H9 (cell line): ENCODE data around the gene ZNF385B. TPM values are rescaled to one million over a fixed set of nuclear protein-coding genes. Genes with fewer than 3 reads are reported as not detected.

Source experiments
- DNase-seq: peaks from one replicate; pipeline ENCODE4 v3.0.0-alpha.2; 2017
- H2AFZ ChIP-seq: one replicate; pipeline ENCODE4 v1.6.1; 2013; ENCODE audit warnings: mild to moderate bottlenecking, low read length, control low read depth, moderate library complexity
- H2AK5ac ChIP-seq: 2 replicates; pipeline ENCODE4 v1.6.1; 2013; ENCODE audit warnings: low read length, control low read depth, mixed read lengths; ENCODE audit not compliant: insufficient read length
- H2BK120ac ChIP-seq: one replicate; pipeline ENCODE4 v1.6.1; 2013; ENCODE audit warnings: low read depth, mild to moderate bottlenecking, low read length, control low read depth, inconsistent platforms; ENCODE audit not compliant: poor library complexity, severe bottlenecking
- H2BK12ac ChIP-seq: 2 replicates; pipeline ENCODE4 v1.6.1; 2013; ENCODE audit warnings: low read length, control low read depth, mixed read lengths, low read depth; ENCODE audit not compliant: insufficient read length
- H2BK15ac ChIP-seq: 2 replicates; pipeline ENCODE4 v1.6.1; 2013; ENCODE audit warnings: low read depth, low read length, control low read depth
- H2BK20ac ChIP-seq: one replicate; pipeline ENCODE4 v1.6.1; 2013; ENCODE audit warnings: low read depth, mild to moderate bottlenecking, low read length, control low read depth, inconsistent platforms; ENCODE audit not compliant: poor library complexity, severe bottlenecking
- H2BK5ac ChIP-seq: 2 replicates; pipeline ENCODE4 v1.6.1; 2013; ENCODE audit warnings: low read length, control low read depth, mixed read lengths; ENCODE audit not compliant: insufficient read length
- H3K14ac ChIP-seq: 2 replicates; pipeline ENCODE4 v1.6.1; 2013; ENCODE audit warnings: low read length, control low read depth; ENCODE audit not compliant: insufficient read depth
- H3K18ac ChIP-seq: 2 replicates; pipeline ENCODE4 v1.6.1; 2013; ENCODE audit warnings: low read depth, mild to moderate bottlenecking, mixed read lengths, low read length, control low read depth; ENCODE audit not compliant: insufficient read length
- H3K23ac ChIP-seq: 2 replicates; pipeline ENCODE4 v1.6.1; 2013; ENCODE audit warnings: low read length, control low read depth, mixed read lengths, low read depth; ENCODE audit not compliant: insufficient read length
- H3K23me2 ChIP-seq: 2 replicates; pipeline ENCODE4 v1.6.1; 2013; ENCODE audit warnings: low read depth, mild to moderate bottlenecking, mixed read lengths, low read length, control low read depth; ENCODE audit not compliant: insufficient read length, poor library complexity, severe bottlenecking
- H3K27ac ChIP-seq: 2 replicates; pipeline ENCODE4 v1.5.1; 2013; ENCODE audit warnings: low read length, control low read depth, mixed read lengths, low read depth; ENCODE audit not compliant: insufficient read length
- H3K27me3 ChIP-seq: 2 replicates; pipeline ENCODE4 v1.6.1; 2013; ENCODE audit warnings: low read length, control low read depth, inconsistent platforms; ENCODE audit not compliant: insufficient read depth
- H3K4ac ChIP-seq: 2 replicates; pipeline ENCODE4 v1.6.1; 2013; ENCODE audit warnings: low read depth, mild to moderate bottlenecking, control low read depth, inconsistent platforms, low read length, moderate library complexity
- H3K4me1 ChIP-seq: 2 replicates; pipeline ENCODE4 v1.6.1; 2013; ENCODE audit warnings: low read length, control low read depth, inconsistent platforms; ENCODE audit not compliant: insufficient read depth
- H3K4me2 ChIP-seq: 2 replicates; pipeline ENCODE4 v1.6.1; 2013; ENCODE audit warnings: low read length, control low read depth, mixed read lengths; ENCODE audit not compliant: insufficient read length, insufficient read depth
- H3K56ac ChIP-seq: 2 replicates; pipeline ENCODE4 v1.6.1; 2013; ENCODE audit warnings: low read depth, mild to moderate bottlenecking, mixed read lengths, low read length, control low read depth; ENCODE audit not compliant: insufficient read length
- H3K79me1 ChIP-seq: 2 replicates; pipeline ENCODE4 v1.6.1; 2013; ENCODE audit warnings: low read depth, mild to moderate bottlenecking, moderate library complexity, low read length, control low read depth, inconsistent platforms; ENCODE audit not compliant: insufficient read depth, poor library complexity, severe bottlenecking
- H3K79me2 ChIP-seq: 2 replicates; pipeline ENCODE4 v1.6.1; 2013; ENCODE audit warnings: low read length, control low read depth, inconsistent platforms; ENCODE audit not compliant: insufficient read depth
- H3K9ac ChIP-seq: 2 replicates; pipeline ENCODE4 v1.6.1; 2013; ENCODE audit warnings: low read length, control low read depth, mixed read lengths; ENCODE audit not compliant: insufficient read length; ENCODE audit errors: extremely low read depth
- H3K9me3 ChIP-seq: one replicate; pipeline ENCODE4 v1.6.1; 2013; ENCODE audit warnings: low read depth, low read length, inconsistent platforms; ENCODE audit not compliant: control insufficient read depth
- H3T11ph ChIP-seq: one replicate; pipeline ENCODE4 v1.6.1; 2013; ENCODE audit warnings: mild to moderate bottlenecking, low read length, control low read depth, inconsistent platforms
- H4K20me1 ChIP-seq: one replicate; pipeline ENCODE4 v1.6.1; 2013; ENCODE audit not compliant: control insufficient read depth, insufficient read length, insufficient read depth
- H4K5ac ChIP-seq: 2 replicates; pipeline ENCODE4 v1.6.1; 2013; ENCODE audit warnings: low read depth, mild to moderate bottlenecking, mixed read lengths, low read length, control low read depth; ENCODE audit not compliant: insufficient read length
- H4K8ac ChIP-seq: replicated peaks from 2 replicates; pipeline ENCODE4 v1.6.1; 2013; ENCODE audit warnings: low read length, control low read depth, mixed read lengths, low read depth; ENCODE audit not compliant: insufficient read length
- H4K91ac ChIP-seq: 2 replicates; pipeline ENCODE4 v1.6.1; 2013; ENCODE audit warnings: low read depth, mild to moderate bottlenecking, moderate library complexity, mixed read lengths, low read length, control low read depth; ENCODE audit not compliant: insufficient read length
- H3K27ac Mint-ChIP-seq, 3 experiments: 2 replicates in 2 of 3; 3 replicates in 1 of 3; pipeline ENCODE4 v1.8.0; 2020 to 2021; ENCODE audit warnings: mixed read lengths in 3 of 3, mild to moderate bottlenecking in 1 of 3, moderate library complexity in 1 of 3
- H3K27me3 Mint-ChIP-seq: 2 replicates; pipeline ENCODE4 v1.8.0; 2021; ENCODE audit warnings: low read depth, mild to moderate bottlenecking, moderate library complexity, mixed read lengths
- H3K36me3 Mint-ChIP-seq, 3 experiments: 2 replicates in 2 of 3; 3 replicates in 1 of 3; pipeline ENCODE4 v1.8.0; 2020 to 2021; ENCODE audit warnings: low read depth in 3 of 3, mixed read lengths in 3 of 3; ENCODE audit not compliant: insufficient read depth in 1 of 3
- H3K4me1 Mint-ChIP-seq, 2 experiments: 2 replicates each; pipeline ENCODE4 v1.8.0; 2020; ENCODE audit warnings: mixed read lengths in 2 of 2
- H3K4me3 Mint-ChIP-seq, 2 experiments: 2 replicates in 1 of 2; 3 replicates in 1 of 2; pipeline ENCODE4 v1.8.0; 2020 to 2021; ENCODE audit warnings: mild to moderate bottlenecking in 2 of 2, mixed read lengths in 2 of 2, moderate library complexity in 1 of 2
- H3K9me3 Mint-ChIP-seq, 2 experiments: 2 replicates in 1 of 2; 3 replicates in 1 of 2; pipeline ENCODE4 v1.8.0; 2020; ENCODE audit warnings: mild to moderate bottlenecking in 2 of 2, mixed read lengths in 2 of 2, moderate library complexity in 1 of 2
- CTCF ChIP-seq: fragments of 200-600 bp; sonication (generic); conservative IDR thresholded peaks from 3 replicates; pipeline ENCODE4 v1.8.0; 2021; ENCODE audit warnings: antibody characterized with exemption, mild to moderate bottlenecking
- WGBS: extraction: QIAGEN DNeasy Blood & Tissue Kit; methylation state at CpG from one replicate; pipeline ENCODE4 v1.1.7; 2013; ENCODE audit warnings: missing lambda C conversion rate, low lambda C conversion rate, mixed read lengths; ENCODE audit not compliant: insufficient read length; ENCODE audit errors: extremely low coverage; 5-methylcytosine and 5-hydroxymethylcytosine counted together
- total RNA-seq: library from RNA; stranded (reverse); gene quantifications from 2 replicates; pipeline ENCODE4 v1.2.1, GENCODE V29; 2021

Gene ZNF385B
- total RNA-seq, 1 experiment from 2014 or later = 2.1 TPM

DNA sequence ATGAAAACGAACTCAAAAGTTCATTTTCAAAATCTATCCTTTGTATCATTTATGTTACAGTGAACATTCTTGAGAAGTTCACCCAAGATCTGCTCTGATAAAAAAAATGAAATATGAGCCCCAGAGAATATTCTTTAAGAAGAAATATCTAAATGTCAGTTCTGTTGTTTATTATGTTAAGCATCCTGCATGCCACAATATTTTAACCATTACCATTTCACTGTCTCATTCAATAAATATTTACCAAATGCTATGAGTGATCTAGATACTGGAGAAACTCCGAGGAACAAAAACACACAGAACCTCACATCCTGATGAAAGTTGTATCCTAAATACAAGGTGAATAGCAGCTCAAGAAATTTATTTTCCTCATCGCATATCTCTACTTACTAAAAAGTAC, 170.2 kb downstream of the ZNF385B start:
- Histone ChIP-seq H3K79me2 (no peaks in the 10 kb centered on the region), H3K23me2 (no peaks in the 10 kb centered on the region), H2BK20ac (no peak overlapping the region), H2AK5ac (no peak overlapping the region), H3K23ac (no peak overlapping the region), H3K27ac (no peak overlapping the region), H3K27me3 (no peaks in the 10 kb centered on the region), H3K79me1 (no peaks in the 10 kb centered on the region), H2BK15ac (no peak overlapping the region), H3K9me3 (no peaks in the 10 kb centered on the region), H3K4ac (no peak overlapping the region), H4K20me1 (no peaks in the 10 kb centered on the region), H3K56ac (no peak overlapping the region), H3K9ac (no peak overlapping the region), H2BK5ac (no peak overlapping the region), H3K4me1 (no peaks in the 10 kb centered on the region), H2BK12ac (no peak overlapping the region), H3K4me2 (no peak overlapping the region), H3T11ph (no peak overlapping the region), H2BK120ac (no peak overlapping the region), H4K91ac (no peak overlapping the region), H3K14ac (no peak overlapping the region), H2AFZ (no peak overlapping the region), H3K18ac (no peak overlapping the region), H4K8ac (no peak overlapping the region), H4K5ac (no peak overlapping the region)
- no peak for TF ChIP-seq CTCF
- Mint-ChIP-seq H3K27ac (no peak overlapping the region), H3K27me3 (no peaks in the 10 kb centered on the region), H3K4me1 (peaks cover 0 to 4% of the 10 kb centered on the region in 2 experiments; a peak in 1 of 4 replicates), H3K4me3 (no peak overlapping the region), H3K36me3 (peaks cover 0 to 1% (median under 1%) of the 10 kb centered on the region in 3 experiments; a peak in 2 of 7 replicates), H3K9me3 (peaks cover under 1 to 2% of the 10 kb centered on the region in 2 experiments; a peak in 1 of 5 replicates)
- no peak for DNase-seq
- no CpG with 5 or more reads among the region's 3 CpGs for WGBS
